Measurements from ENCODE around the gene DAGLB.
"Not testable (repeated sequence)": the region's sequence is repeated elsewhere in the genome, so short reads cannot be mapped to it uniquely, and the experiment has no call there.

DAGLB gene

DNA sequence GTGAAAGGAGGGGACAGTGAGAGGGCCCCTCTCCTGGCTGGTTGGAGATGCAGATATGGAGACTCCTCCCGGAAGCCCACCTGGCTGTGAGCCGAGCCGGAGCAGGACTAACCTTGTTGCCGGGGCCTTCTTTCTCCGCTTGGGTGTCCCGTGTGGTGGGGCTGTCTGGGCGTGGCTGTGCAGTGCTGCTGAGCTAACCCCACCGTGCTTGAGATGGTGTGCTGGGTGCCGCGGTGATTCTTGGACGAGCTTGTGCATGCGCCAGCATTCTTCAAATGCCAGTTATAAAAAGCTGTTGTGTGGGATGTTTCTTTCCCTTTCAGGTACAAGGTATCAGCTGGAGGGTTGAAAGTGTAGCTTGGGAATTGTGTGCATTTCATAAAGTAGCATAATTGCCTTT is 48.8 kb downstream of the DAGLB start:
- no peak for DNase-seq (ENCODE audit: low spot score)

DNA sequence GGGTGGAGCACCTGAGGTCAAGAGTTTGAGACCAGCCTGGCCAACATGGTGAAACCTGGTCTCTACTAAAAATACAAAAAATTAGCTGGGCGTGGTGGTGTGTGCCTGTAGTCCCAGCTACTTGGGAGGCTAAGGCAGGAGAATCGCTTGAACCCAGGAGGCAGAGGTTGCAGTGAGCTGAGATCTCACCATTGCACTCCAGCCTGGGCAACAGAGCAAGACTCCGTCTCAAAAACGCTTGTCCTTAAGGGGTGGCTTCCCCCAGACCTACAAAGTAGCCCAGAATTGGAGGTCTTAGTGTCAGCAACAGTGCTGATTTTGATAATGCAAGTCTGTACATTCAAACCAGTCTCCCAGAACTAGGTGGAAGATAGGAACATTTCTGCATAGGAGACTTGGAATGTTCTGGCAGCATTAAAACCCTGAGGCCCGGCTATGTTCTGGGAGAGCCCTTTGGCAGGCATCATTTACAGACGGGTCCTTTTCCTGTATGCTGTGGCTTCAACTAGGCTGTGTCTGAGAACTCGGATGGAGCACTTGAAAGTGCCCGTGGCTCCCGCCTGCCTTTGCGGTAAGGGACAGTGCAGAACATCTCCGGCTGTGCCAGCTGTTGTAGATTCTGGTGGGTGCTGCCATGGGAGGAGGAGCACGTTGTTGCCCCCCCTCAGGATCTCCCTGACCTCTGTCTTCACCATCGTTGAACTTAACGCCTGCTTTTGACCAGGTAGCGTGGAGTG is 49.8 kb downstream of the DAGLB start:
- DNase-seq (ENCODE audit: low spot score), result not testable (repeated sequence)

- no peak for DNase-seq (ENCODE audit: low spot score)
Measured at GRCh38 chr7:6395898-6396595, 51.7 kb downstream of the DAGLB start.

DNA sequence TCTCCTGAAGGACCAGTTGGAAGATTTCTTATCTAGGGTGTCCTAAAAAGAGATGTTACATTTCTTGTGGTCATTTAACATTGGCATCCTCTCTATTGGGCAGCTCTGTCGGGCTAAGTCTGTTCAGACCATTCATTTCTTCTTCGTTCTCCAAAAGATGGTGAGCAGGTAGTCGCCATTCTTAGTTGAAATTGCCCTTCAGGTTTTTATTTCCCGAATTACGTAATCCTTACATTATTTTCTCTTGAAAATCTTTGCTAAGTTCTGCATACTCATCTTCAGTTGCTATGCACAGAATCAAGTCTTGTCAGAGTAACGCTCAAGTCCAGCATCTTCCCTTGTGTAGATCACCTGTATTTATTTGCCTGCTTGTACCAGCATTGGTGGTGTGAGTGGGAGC is 53.6 kb downstream of the DAGLB start:
- DNase-seq (ENCODE audit: low spot score), result no peak

GRCh38 chr7:6393667-6394056 is 54.1 kb downstream of the DAGLB start:
- no peak for DNase-seq (ENCODE audit: low spot score)

GRCh38 chr7:6392712-6393666 is 54.8 kb downstream of the DAGLB start:
- DNase-seq (ENCODE audit: low spot score), result peak; percentile 62

GRCh38 chr7:6389728-6390127 is 58.0 kb downstream of the DAGLB start:
- DNase-seq (ENCODE audit: low spot score), result no peak

DNA sequence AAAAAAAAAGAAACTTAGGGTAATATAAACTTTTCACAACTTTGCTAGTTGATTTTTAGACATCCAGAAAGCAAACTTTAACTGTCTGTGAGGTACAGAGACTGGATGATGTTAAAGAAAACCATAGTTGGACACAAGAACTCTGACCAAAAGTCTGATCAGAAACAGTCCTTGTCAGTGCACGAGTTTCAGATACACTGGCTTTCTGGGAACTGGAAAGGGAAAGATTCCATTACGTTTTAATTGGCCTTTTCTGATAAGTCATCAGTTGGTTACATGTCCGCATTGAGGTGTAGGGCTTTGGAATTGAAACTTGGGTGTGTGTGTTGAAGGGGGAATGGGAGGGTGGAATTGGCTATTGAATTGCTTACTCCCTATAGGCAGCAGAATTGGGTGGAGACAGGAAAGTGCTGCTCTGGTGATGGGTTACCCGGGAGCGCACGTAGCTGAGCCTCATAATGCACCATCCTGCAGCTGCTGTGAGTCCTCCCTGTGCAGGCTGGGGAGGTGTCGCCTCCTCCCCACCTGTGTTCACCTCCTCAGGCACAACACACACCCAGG is 59.9 kb downstream of the DAGLB start:
- DNase-seq (ENCODE audit: low spot score), result no peak

GRCh38 chr7:6386779-6387178 is 61.0 kb downstream of the DAGLB start:
- DNase-seq (ENCODE audit: low spot score), result no peak

GRCh38 chr7:6385909-6386560 is 61.7 kb downstream of the DAGLB start:
- DNase-seq (ENCODE audit: low spot score), result no peak

GRCh38 chr7:6385110-6385781 is 62.5 kb downstream of the DAGLB start:
- DNase-seq (ENCODE audit: low spot score), result peak; percentile 73

GRCh38 chr7:6384327-6384726 is 63.4 kb downstream of the DAGLB start:
- DNase-seq (ENCODE audit: low spot score), result no peak

DNA sequence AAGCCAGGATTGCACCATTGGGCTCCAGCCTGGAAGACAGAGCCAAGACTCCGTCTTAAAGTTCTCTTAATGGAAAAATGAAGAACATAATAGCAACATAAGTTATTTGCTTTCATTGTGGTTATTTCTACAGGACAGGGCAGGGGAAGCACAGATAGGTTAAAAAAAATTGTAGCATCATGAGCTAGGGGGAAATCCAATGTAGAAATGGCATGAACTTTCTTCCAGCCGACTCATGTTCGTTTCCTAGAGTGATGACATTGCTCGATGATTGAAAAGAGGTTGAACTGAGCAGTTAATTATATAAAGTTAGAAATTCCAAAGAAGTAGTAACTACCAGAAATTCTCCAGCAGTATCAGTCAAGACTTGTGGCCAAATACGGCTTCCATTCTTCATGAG is 64.9 kb downstream of the DAGLB start:
- no peak for DNase-seq (ENCODE audit: low spot score)

DNA sequence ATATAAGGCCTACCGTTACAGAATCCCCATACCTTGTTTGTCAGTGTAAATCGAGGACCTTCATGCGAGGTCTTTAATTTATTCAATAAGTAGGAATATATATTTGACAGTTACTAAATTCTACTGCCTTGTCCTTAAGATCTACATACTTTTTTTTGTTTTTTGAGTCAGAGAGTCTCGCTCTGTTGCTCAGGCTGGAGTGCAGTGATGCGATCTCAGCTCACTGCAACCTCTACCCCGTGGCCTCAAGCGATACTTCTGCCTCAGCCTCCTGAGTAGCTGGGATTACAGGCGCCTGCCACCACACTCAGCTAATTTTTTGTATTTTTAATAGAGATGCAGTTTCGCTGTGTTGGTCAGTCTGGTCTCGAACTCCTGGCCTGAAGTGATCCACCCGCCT is 65.9 kb downstream of the DAGLB start:
- not testable (repeated sequence) for DNase-seq (ENCODE audit: low spot score)

DNA sequence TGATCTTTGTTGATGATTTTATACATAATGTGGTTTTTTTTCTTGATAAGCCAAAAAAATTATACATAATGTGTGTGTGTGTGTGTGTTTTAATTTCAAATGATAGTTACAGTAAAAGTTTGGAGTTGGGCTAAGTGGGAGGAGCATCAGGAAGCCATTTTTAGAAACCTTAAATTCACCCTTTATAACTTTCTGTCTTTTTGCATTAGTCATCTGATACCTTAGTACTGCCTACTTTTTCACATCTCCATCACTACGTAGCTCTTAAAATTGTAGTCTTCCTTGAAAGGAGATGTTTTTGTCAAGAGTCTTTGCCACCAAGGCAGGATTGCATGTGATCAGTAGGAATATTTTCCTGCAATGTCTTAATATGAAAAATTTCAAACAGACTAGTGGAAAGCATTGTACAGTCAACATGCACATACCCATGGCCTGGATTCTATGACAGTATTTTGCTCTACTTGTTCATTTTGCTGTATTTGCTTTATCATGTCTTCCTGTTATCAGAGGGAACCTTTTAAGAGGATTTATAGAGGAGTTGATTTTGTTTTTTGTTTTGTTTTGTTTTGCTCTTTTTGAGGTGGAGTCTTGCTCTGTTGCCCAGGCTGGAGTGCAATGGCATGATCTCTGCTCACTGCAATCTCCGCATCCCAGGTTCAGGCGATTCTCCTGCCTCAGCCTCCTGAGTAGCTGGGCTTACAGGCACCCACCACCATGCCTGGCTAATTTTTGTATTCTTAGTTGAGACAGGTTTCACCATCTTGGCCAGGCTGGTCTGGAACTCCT is 67.3 kb downstream of the DAGLB start:
- DNase-seq (ENCODE audit: low spot score), result no peak

DNA sequence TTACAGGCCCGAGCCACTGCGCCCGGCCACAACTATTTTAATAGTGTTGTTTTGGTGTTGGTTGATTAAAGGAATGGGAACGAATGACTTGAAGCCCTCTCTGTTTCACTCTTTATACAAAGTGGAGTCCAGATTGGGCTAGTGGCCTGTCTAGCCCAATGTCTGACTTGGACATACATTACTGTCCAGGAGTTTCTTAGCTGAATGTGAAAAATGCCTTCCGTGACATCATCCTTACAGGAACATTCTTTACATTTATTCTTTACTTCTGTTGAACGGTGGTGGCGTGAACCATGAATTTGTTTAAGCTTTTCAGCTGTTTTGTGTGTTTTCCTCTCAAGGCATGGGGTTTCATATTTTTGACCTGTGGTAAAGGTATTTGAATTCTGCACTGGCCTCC is 67.9 kb downstream of the DAGLB start:
- no peak for DNase-seq (ENCODE audit: low spot score)

GRCh38 chr7:6378556-6378955 is 69.2 kb downstream of the DAGLB start:
- not testable (repeated sequence) for DNase-seq (ENCODE audit: low spot score)

DNA sequence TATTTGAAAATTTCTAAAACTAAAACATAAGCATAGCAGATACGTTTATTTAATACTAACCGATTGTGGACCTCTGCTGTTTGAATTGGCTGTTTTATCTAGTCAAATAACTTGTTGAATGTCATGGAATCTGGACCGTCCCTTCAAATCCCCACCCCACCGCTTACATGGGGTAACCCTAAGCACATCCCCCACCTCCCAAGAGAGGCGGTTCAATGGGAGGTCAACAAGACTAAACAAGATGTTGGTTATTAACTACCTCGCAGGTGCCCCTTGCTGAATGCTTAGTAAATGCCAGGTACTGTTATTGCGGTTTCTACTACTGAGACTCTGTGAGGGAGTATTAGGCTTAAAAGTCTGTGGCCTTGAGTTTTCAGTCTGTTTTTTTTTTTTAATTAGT is 70.9 kb downstream of the DAGLB start:
- DNase-seq (ENCODE audit: low spot score), result no peak

DNA sequence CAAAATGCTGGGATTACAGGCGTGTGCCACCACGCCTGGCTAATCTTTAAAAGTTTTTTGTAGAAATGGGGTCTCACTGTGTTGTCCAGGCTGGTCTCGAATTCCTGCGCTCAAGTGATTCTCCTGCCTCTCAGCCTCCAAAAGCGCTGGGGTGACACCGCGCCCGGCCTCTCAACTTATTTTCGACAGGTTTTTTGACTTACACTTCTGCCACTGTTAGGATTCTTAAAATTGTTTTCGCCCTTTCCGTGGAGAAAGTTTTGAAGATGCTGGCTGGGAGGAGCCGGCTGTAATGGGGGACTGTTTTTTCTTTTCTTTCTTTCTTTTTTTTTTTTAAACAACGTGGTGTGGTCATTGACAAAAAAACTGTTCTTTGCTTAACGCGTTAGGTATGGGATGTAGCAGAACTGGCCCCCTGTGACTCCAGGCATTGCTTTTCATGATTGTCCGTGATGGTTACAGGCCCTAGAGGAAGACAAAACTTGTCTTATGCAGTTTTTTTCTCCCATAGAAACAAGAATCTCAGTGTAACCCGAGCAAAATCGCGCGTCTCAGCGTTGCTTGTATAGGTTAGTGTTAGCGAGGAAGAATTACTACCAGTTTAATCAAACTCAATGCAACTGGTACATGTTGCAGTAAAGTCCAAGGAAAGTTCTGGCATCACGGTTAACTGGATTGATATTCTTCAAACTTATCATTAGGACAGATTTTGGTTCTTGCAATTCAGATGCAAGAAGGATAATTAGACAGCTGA is 72.2 kb downstream of the DAGLB start:
- no peak for DNase-seq (ENCODE audit: low spot score)
